Epithelial cell of esophagus (primary cell): Measurements from ENCODE around the gene SPHK1.

ENCODE experiments used
- DNase-seq: peaks from one replicate; pipeline ENCODE4 v3.0.0; 2010; ENCODE audit warnings: low read depth
- H3K4me3 ChIP-seq: 2 replicates; pipeline ENCODE4 v1.5.1; 2011; ENCODE audit warnings: mild to moderate bottlenecking, low read length, control low read depth
- TF ChIP-seq, protein P1 (sequence below): IDR thresholded peaks from 2 replicates; pipeline ENCODE4 v1.5.1; 2011; ENCODE audit warnings: low read depth, mild to moderate bottlenecking, low read length, control low read depth, inconsistent platforms; ENCODE audit not compliant: insufficient read depth; ENCODE audit errors: missing control alignments

Gene SPHK1

GRCh38 chr17:76410328-76410965 lies 26.0 kb downstream of the SPHK1 start:
- no peak for DNase-seq
- H3K4me3 ChIP-seq: no peak overlapping the region
- TF ChIP-seq, protein P1, sequence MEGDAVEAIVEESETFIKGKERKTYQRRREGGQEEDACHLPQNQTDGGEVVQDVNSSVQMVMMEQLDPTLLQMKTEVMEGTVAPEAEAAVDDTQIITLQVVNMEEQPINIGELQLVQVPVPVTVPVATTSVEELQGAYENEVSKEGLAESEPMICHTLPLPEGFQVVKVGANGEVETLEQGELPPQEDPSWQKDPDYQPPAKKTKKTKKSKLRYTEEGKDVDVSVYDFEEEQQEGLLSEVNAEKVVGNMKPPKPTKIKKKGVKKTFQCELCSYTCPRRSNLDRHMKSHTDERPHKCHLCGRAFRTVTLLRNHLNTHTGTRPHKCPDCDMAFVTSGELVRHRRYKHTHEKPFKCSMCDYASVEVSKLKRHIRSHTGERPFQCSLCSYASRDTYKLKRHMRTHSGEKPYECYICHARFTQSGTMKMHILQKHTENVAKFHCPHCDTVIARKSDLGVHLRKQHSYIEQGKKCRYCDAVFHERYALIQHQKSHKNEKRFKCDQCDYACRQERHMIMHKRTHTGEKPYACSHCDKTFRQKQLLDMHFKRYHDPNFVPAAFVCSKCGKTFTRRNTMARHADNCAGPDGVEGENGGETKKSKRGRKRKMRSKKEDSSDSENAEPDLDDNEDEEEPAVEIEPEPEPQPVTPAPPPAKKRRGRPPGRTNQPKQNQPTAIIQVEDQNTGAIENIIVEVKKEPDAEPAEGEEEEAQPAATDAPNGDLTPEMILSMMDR: no peak

GRCh38 chr17:76411247-76411646 lies 26.8 kb downstream of the SPHK1 start:
- no peak overlapping the region for H3K4me3 ChIP-seq
- TF ChIP-seq, protein P1: no peak
- DNase-seq: no peak

DNA sequence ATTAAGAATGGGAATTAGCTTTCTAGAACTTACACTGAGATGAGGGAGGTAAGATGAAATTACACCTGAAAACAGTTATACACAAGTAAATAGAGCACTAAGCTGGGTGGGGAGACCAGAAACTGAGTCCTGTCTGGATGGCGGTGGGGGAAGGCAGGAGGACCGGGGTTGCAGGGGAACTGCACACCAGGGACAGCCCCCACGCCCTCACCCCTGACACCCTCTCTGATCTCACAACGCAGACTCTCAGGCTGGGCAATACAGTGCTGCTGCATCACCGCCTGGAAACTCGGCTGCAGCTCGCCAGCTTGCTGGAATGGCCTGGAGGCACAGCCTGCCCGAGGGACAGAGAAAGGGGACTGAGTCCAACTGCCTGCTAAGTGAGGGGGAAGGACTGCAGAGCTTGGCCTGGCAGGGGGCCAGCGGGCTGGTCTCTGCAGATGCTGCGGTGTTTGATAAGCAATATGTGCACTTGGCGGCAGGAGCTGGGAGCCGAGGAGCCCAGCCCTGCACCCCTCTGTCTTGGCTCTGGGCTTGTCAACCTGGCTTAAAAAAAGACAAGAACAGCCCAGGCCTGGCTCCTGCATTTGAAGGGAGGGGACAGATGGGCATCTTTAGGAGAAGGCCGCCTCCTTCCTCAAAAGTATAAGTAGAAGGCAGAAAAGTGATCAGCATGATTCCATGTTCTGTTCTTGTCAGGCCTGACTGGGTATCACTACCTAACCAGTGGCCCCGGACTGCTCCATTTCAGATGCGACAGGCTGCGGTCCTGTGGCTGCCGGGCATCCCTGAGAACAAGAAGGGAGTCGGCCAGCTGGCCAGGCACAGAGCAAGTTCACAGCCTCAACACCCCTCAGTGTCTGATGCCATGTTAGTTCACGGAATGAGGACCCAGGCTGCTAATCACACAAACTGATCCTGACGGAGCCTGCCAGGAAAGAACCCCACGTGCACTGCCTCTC lies 30.2 kb downstream of the SPHK1 start:
- TF ChIP-seq, protein P1: no peak
- no peak for DNase-seq

GRCh38 chr17:76415786-76416185 lies 31.4 kb downstream of the SPHK1 start:
- no peak overlapping the region for H3K4me3 ChIP-seq
- TF ChIP-seq, protein P1: no peak
- no peak for DNase-seq

More for the DNA sequence above, 30.2 kb downstream of the SPHK1 start:
- H3K4me3 ChIP-seq: no peak overlapping the region

GRCh38 chr17:76416457-76416856 lies 32.0 kb downstream of the SPHK1 start:
- DNase-seq: no peak
- TF ChIP-seq, protein P1: no peak
- no peak overlapping the region for H3K4me3 ChIP-seq

- no peak for DNase-seq
- no peak overlapping the region for H3K4me3 ChIP-seq
- TF ChIP-seq, protein P1: no peak
These were observed 32.5 kb downstream of the SPHK1 start for GRCh38 chr17:76416899-76417298.
